Lung (tissue), 12 donors: ENCODE measurements around the gene CORO7. TPM values are rescaled to one million over a fixed set of nuclear protein-coding genes. Genes with fewer than 3 reads are reported as not detected.

Experiments used
- ATAC-seq: fragments of 200-7000 bp; cut with Tn5 transposase; one replicate; pipeline ENCODE4 v1.9.1; 2020; ENCODE audit warnings: moderate number of reproducible peaks; ENCODE audit not compliant: insufficient read depth, low FRiP score
- DNase-seq, 3 donors: peaks; one replicate each; pipeline ENCODE4 v3.0.0-alpha.2; 2013 to 2017
- H3K27ac ChIP-seq, 2 donors: one replicate each; pipeline ENCODE4 v1.5.1; 2013; ENCODE audit warnings: mild to moderate bottlenecking in 2 of 2, moderate library complexity in 2 of 2, control low read depth in 1 of 2, inconsistent platforms in 1 of 2, low read depth in 1 of 2, low read length in 1 of 2
- H3K27me3 ChIP-seq, 3 donors: one replicate each; pipeline ENCODE4 v1.5.1; 2013; ENCODE audit warnings: low read length in 2 of 3; ENCODE audit not compliant: control insufficient read depth in 3 of 3, insufficient read depth in 3 of 3
- H3K36me3 ChIP-seq, 4 donors: one replicate each; pipeline ENCODE4 v1.5.1; 2013; ENCODE audit warnings: low read length in 4 of 4, mild to moderate bottlenecking in 1 of 4, moderate library complexity in 1 of 4; ENCODE audit not compliant: control insufficient read depth in 4 of 4, insufficient read depth in 4 of 4
- H3K4me1 ChIP-seq, 5 donors: one replicate each; pipeline ENCODE4 v1.5.1; 2013; ENCODE audit warnings: low read length in 5 of 5, mild to moderate bottlenecking in 2 of 5, moderate library complexity in 1 of 5; ENCODE audit not compliant: control insufficient read depth in 5 of 5, insufficient read depth in 5 of 5
- H3K4me3 ChIP-seq: one replicate; pipeline ENCODE4 v1.5.1; 2013; ENCODE audit warnings: mild to moderate bottlenecking, control low read depth, moderate library complexity
- H3K9ac ChIP-seq, 2 donors: one replicate each; pipeline ENCODE4 v1.5.1; 2013; ENCODE audit warnings: low read length in 2 of 2, control low read depth in 1 of 2; ENCODE audit not compliant: insufficient read depth in 1 of 2
- H3K9me3 ChIP-seq, 4 donors: one replicate each; pipeline ENCODE4 v1.5.1; 2013; ENCODE audit warnings: low read length in 3 of 4, mild to moderate bottlenecking in 1 of 4, moderate library complexity in 1 of 4; ENCODE audit not compliant: control insufficient read depth in 4 of 4, insufficient read depth in 3 of 4
- CTCF ChIP-seq: IDR thresholded peaks from 2 replicates; pipeline ENCODE4 v1.5.1; 2012; ENCODE audit warnings: mild to moderate bottlenecking; ENCODE audit errors: control extremely low read depth, extremely low read depth
- WGBS, 2 donors: extraction: QIAGEN DNeasy Blood & Tissue Kit; methylation state at CpG; one replicate each; pipeline ENCODE4 v1.1.7; 2013; 5-methylcytosine and 5-hydroxymethylcytosine counted together
- polyA plus RNA-seq, 2 donors: library from polyadenylated mRNA; stranded (reverse); fragments of 200-250 nt; gene quantifications; one replicate each; pipeline ENCODE4 v1.2.1, GENCODE V29; 2013
- total RNA-seq, 2 donors: library from RNA; depleted of rRNA in 1 of 2; stranded (reverse); fragments of >200 nt in 1 of 2; gene quantifications; one replicate each; pipeline ENCODE4 v1.2.1, GENCODE V29; 2014 to 2021
- donor health status: control.
- donor health status: control.
- donor health status: Bipolar disorder and iron deficiency.
- donor health status: healthy.
- donor health status: DM: yes; HTN: yes; CAD: no.

The CORO7 gene
- total and polyA plus RNA-seq, 4 donors, result 27.8 to 86.2 (median 46.1) TPM

DNA sequence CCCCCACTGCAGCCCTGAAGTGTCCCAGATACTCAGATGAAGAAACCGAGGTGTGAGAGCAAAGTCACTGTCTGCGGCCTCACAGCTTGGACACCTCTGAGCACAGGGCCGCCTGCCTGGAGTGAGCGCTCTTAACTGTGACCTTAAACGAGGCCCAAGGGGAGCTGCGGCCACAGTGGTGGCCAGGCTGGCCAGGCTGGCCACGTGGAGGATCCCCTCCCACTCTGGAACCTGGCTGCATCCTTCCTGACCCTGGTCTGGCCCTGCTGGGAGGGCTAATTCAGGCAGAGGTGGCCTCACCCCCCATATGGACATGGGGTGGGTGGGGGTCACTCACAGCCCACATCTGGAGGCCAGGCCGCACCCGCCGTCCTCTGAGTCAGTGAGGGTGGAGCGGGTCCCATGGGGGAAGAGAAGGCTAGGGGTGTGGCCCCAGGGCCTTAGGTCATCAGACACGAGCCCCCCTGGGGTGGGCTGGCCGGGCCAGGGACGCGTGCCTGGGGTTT is 38.2 kb downstream of the CORO7 start:
- no peak overlapping the region for H3K4me3 ChIP-seq
- H3K36me3 ChIP-seq, result peaks cover 0 to 40% (median 7%) of the 10 kb centered on the region in 4 donors
- H3K4me1 ChIP-seq, result peaks cover 3 to 46% (median 28%) of the 10 kb centered on the region in 5 donors
- WGBS, 2 donors, result 82 to 94% methylated on average over 15 of the region's 15 CpGs
- H3K9me3 ChIP-seq, result no peaks in the 10 kb centered on the region
- H3K27ac ChIP-seq, result peak overlapping the region in 1 of 2 donors; percentile 59
- TF ChIP-seq CTCF, result no peak
- H3K9ac ChIP-seq, result no peak overlapping the region
- no peaks in the 10 kb centered on the region for H3K27me3 ChIP-seq
- DNase-seq (peak in 1 of 3 donors; percentile 11), ATAC-seq (no peak)

- Histone ChIP-seq H3K4me3 (no peak overlapping the region), H3K36me3 (peaks cover 0 to 35% (median 6%) of the 10 kb centered on the region in 4 donors), H3K27ac (peak overlapping the region in 1 of 2 donors; percentile 59), H3K9ac (no peak overlapping the region), H3K27me3 (no peaks in the 10 kb centered on the region), H3K4me1 (peaks cover 3 to 52% (median 32%) of the 10 kb centered on the region in 5 donors), H3K9me3 (no peaks in the 10 kb centered on the region)
- ATAC-seq, result no peak
- TF ChIP-seq CTCF, result no peak
- WGBS, 2 donors, result 82 to 85% methylated on average over 12 of the region's 12 CpGs
- DNase-seq, result peak in 1 of 3 donors; percentile 15
These were observed 38.7 kb downstream of the CORO7 start for GRCh38 chr16:4377573-4378154.

- DNase-seq, result peak in 2 of 3 donors; percentile 10 to 37
- Histone ChIP-seq H3K9me3 (no peaks in the 10 kb centered on the region), H3K27ac (peak overlapping the region in 1 of 2 donors; percentile 59), H3K27me3 (no peaks in the 10 kb centered on the region), H3K4me1 (peaks cover 7 to 58% (median 38%) of the 10 kb centered on the region in 5 donors), H3K36me3 (peaks cover 0 to 29% (median 3%) of the 10 kb centered on the region in 4 donors), H3K4me3 (no peak overlapping the region), H3K9ac (no peak overlapping the region)
- no peak for TF ChIP-seq CTCF
- WGBS, 2 donors, result 71 to 80% methylated on average over 27 of the region's 27 CpGs
- no peak for ATAC-seq
These were observed 39.4 kb downstream of the CORO7 start for GRCh38 chr16:4376893-4377572.
